Measurements from ENCODE around the gene CNTNAP5. TPM values are rescaled to one million over a fixed set of nuclear protein-coding genes. Genes with fewer than 3 reads are reported as not detected.

CNTNAP5 gene
- total RNA-seq, 1 experiment from 2014 or later = not detected

DNA sequence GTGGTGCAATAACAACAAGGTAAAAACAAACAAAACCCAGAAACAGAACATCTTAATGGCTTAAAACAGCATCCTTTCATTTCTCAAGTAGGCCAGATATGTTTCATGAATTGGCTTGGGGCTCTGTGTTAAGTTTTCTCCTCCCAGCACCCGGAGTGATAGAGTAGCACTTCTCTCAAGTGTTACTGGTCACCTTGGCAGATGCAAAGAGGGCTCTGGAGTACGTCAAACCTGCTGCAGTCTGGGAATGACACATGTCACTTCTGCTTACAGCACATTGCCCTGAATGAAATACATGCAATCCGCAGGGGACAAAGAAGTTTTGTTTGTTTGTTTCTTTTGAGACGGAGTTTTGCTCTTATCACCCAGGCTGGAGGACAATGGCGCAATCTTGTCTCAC is 639.3 kb downstream of the CNTNAP5 start:
- Histone ChIP-seq H3K27ac (ENCODE audit: low read length) (no peak overlapping the region), H3K36me3 (ENCODE audit: control insufficient read depth, insufficient read depth, low read length) (no peaks in the 10 kb centered on the region; the same call in 1 of the 2 replicates), H3K9me3 (ENCODE audit: control insufficient read depth, insufficient read depth, low read depth, low read length) (no peaks in the 10 kb centered on the region), H3K4me1 (ENCODE audit: control insufficient read depth, insufficient read depth, low read length) (no peaks in the 10 kb centered on the region), H3K4me3 (ENCODE audit: low read depth in 2 of 2, low read length in 2 of 2) (no peak overlapping the region), H3K27me3 (ENCODE audit: control insufficient read depth, insufficient read depth, low read length) (no peaks in the 10 kb centered on the region)
- BruUV-seq (replicated peaks) = no TSS peak
- in situ Hi-C loops (cut with HindIII; ENCODE audit: low pct_unique_long_range_greater_than_20kb, low sequenced_read_pairs) = no loop called here
- TF ChIP-seq POLR2AphosphoS5 (IDR thresholded peaks at IDR 0.05; ENCODE audit: low read depth, low read length) (no peak), SIN3A (IDR thresholded peaks at IDR 0.05; ENCODE audit: borderline replicate concordance, insufficient read depth, low read depth, low read length) (no peak)
- TF ChIP-seq, protein P1, sequence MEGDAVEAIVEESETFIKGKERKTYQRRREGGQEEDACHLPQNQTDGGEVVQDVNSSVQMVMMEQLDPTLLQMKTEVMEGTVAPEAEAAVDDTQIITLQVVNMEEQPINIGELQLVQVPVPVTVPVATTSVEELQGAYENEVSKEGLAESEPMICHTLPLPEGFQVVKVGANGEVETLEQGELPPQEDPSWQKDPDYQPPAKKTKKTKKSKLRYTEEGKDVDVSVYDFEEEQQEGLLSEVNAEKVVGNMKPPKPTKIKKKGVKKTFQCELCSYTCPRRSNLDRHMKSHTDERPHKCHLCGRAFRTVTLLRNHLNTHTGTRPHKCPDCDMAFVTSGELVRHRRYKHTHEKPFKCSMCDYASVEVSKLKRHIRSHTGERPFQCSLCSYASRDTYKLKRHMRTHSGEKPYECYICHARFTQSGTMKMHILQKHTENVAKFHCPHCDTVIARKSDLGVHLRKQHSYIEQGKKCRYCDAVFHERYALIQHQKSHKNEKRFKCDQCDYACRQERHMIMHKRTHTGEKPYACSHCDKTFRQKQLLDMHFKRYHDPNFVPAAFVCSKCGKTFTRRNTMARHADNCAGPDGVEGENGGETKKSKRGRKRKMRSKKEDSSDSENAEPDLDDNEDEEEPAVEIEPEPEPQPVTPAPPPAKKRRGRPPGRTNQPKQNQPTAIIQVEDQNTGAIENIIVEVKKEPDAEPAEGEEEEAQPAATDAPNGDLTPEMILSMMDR (IDR thresholded peaks at IDR 0.05) = no peak
- TF ChIP-seq, protein P2, sequence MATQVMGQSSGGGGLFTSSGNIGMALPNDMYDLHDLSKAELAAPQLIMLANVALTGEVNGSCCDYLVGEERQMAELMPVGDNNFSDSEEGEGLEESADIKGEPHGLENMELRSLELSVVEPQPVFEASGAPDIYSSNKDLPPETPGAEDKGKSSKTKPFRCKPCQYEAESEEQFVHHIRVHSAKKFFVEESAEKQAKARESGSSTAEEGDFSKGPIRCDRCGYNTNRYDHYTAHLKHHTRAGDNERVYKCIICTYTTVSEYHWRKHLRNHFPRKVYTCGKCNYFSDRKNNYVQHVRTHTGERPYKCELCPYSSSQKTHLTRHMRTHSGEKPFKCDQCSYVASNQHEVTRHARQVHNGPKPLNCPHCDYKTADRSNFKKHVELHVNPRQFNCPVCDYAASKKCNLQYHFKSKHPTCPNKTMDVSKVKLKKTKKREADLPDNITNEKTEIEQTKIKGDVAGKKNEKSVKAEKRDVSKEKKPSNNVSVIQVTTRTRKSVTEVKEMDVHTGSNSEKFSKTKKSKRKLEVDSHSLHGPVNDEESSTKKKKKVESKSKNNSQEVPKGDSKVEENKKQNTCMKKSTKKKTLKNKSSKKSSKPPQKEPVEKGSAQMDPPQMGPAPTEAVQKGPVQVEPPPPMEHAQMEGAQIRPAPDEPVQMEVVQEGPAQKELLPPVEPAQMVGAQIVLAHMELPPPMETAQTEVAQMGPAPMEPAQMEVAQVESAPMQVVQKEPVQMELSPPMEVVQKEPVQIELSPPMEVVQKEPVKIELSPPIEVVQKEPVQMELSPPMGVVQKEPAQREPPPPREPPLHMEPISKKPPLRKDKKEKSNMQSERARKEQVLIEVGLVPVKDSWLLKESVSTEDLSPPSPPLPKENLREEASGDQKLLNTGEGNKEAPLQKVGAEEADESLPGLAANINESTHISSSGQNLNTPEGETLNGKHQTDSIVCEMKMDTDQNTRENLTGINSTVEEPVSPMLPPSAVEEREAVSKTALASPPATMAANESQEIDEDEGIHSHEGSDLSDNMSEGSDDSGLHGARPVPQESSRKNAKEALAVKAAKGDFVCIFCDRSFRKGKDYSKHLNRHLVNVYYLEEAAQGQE (IDR thresholded peaks at IDR 0.05; ENCODE audit: insufficient read depth in 1 of 2, low read depth in 2 of 2, low read length in 1 of 2) = no peak
- intact Hi-C loops (cut with micrococcal nuclease; ENCODE audit: unreplicated experiment) = no loop called here
- ATAC-seq (no peak), DNase-seq (ENCODE audit: low read depth, low spot score) (no peak)
- ChIA-PET POLR2A (no interaction called here), CTCF (no interaction called here)

DNA sequence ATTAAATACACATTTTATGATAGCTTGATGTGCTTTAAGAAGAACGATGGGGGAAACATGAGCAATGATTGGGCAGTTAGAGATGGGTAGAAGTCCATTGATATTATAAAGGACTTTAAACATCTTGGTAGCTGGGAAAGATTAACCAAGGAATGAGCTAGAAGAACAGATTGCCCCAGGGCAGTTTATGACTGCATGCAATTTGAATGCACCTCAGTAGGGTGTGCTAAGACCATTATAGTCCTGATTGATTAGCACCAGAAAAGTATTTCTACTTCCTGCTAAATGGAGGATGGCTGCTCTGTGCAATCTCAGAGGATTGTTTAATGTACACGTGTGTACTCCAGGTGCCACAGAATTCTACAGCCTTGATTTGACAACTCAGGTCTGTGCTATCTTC is 641.9 kb downstream of the CNTNAP5 start:
- Histone ChIP-seq H3K27me3 (ENCODE audit: control insufficient read depth, insufficient read depth, low read length) (no peaks in the 10 kb centered on the region), H3K4me3 (ENCODE audit: low read depth in 2 of 2, low read length in 2 of 2) (no peak overlapping the region), H3K27ac (ENCODE audit: low read length) (no peak overlapping the region), H3K4me1 (ENCODE audit: control insufficient read depth, insufficient read depth, low read length) (no peaks in the 10 kb centered on the region), H3K9me3 (ENCODE audit: control insufficient read depth, insufficient read depth, low read depth, low read length) (no peaks in the 10 kb centered on the region), H3K36me3 (ENCODE audit: control insufficient read depth, insufficient read depth, low read length) (no peaks in the 10 kb centered on the region)
- ChIA-PET POLR2A (no interaction called here), CTCF (no interaction called here)
- BruUV-seq (replicated peaks) = no TSS peak
- intact Hi-C loops (cut with micrococcal nuclease; ENCODE audit: unreplicated experiment) (no loop called here), in situ Hi-C loops (cut with HindIII; ENCODE audit: low pct_unique_long_range_greater_than_20kb, low sequenced_read_pairs) (no loop called here)
- ATAC-seq (no peak), DNase-seq (ENCODE audit: low read depth, low spot score) (no peak)
- TF ChIP-seq, protein P1 (IDR thresholded peaks at IDR 0.05) = no peak
- no peak for TF ChIP-seq SIN3A (IDR thresholded peaks at IDR 0.05; ENCODE audit: borderline replicate concordance, insufficient read depth, low read depth, low read length)
- TF ChIP-seq POLR2AphosphoS5 (IDR thresholded peaks at IDR 0.05; ENCODE audit: low read depth, low read length) = no peak
- TF ChIP-seq, protein P2 (IDR thresholded peaks at IDR 0.05; ENCODE audit: insufficient read depth in 1 of 2, low read depth in 2 of 2, low read length in 1 of 2) = no peak
- no peak for TF ChIP-seq TCF7L2 (IDR thresholded peaks at IDR 0.05; ENCODE audit: low read depth, low read length)
